Tibial nerve (tissue), 3 donors: Measurements from ENCODE around the gene MACO1.

Source experiments
- CTCF ChIP-seq, 5 experiments: fragments of 200-600 bp in 3 of 5; fragments of 450-650 bp in 2 of 5; sonication (generic) in 3 of 5; IDR thresholded peaks; one replicate each; pipeline ENCODE4 v1.5.1; 2016 to 2019; ENCODE audit warnings: antibody characterized with exemption in 5 of 5, mild to moderate bottlenecking in 3 of 5, moderate library complexity in 2 of 5
- POLR2A ChIP-seq, 2 donors: fragments of 450-650 bp; IDR thresholded peaks; one replicate each; pipeline ENCODE4 v1.6.1; 2017; ENCODE audit warnings: antibody characterized with exemption in 2 of 2, mild to moderate bottlenecking in 2 of 2, moderate library complexity in 2 of 2

- no peak for TF ChIP-seq CTCF (IDR thresholded peaks at IDR 0.05)
- TF ChIP-seq POLR2A (IDR thresholded peaks at IDR 0.05) = no peak
These were observed 12.5 kb downstream of the MACO1 start for GRCh38 chr1:25443030-25443699.
